ENCODE data around the gene EMP2.
"Not testable (repeated sequence)": the region's sequence is repeated elsewhere in the genome, so short reads cannot be mapped to it uniquely, and the experiment has no call there.

The EMP2 gene

DNA sequence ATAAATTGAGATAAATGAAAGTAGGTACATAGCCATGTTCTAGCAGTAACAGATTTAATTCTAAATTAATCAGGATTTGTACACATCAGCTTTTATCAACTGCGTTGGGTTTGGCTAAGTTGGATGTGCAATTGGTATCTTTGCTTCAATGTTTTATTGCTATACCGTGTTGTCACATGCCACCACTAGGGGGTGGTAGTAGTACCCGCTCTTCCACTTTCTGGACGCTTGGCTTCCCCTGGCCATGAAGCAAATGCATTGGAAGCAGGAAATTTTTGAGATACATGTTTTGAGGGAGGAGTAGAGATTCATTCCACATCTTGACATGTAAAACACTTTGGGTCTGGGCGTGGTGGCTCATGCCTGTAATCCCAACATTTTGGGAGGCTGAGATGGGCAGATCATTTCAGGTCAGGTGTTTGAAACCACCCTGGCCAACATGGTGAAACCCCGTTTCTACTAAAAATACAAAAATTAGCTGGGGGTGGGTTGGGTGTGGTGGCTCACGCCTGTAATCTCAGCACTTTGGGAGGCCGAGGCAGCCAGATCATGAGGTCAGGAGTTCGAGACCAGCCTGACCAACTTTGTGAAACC lies 58.6 kb downstream of the EMP2 start:
- DNase-seq (ENCODE audit: low spot score) = peak; percentile 51

DNA sequence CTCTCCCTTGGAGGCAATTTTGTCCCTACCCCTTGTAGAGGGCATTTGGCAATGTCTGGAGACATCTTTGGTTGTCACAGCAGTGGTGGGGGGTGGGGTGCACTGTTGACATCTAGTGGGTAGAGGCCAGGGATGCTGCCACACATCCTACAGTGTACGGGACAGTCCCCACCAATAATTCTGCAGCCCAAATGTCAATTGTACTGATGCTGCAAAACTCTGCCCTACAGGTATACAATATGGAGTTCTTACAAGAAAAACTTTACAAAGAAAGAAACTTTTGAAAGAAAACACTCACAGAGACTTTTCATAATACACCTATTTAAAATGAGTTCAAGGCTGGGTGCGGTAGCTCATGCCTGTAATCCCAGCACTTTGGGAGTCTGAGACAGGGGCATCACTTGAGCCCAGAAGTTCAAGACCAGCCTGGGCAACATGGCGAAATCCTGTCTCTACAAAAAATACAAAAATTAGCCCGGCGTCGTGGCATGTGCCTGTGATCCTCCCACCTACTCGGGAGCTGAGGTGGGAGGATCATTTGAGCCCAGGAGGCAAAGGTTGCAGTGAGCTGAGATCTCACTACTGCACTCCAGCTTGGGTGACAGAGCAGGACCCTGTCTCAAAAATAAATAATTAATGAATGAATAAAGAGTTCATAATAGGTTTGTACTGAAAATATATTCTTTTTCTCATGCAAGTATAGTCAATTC lies 59.4 kb downstream of the EMP2 start:
- no peak for DNase-seq (ENCODE audit: low spot score)

DNA sequence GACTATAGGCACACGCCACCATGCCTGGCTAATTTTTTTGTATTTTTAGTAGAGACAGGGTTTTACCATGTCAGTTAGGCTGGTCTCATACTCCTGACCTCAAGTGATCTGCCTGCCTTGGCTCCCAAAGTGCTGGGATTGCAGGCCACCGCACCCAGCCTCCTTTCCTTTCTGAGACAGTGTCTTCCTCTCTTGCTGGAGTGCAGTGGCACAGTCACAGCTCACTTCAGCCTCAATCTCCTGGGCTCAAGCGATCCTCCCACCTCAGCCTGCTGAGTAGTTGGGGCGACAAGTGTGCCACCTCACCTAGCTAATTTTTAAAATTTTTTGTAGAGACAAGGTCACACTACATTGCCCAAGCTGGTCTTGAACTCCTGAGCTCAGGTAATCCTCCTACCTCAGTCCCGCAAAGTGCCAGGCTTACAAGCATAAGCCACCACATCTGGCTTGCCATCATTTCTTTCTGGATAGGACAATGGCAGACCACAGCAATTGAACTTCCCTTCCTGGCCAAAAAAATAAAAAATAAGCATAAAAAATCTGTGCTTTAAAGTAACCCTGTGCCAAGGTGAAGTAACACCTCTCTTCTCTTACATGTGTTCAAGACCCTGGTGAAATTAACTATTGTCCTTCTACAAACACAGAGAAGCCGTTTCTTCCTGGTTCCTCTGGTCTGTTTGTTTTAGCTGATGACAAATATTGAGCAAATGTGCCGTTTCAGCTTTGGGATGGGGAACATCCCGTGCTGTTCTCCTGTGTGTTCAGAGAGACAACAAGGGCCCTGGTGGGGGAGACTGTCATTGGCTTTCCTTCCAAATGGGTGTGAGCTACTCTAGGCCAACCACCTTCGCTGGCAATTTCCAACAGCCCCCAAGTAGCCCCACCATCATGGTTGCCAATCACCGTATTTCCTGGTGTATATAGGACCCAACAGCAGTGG lies 60.2 kb downstream of the EMP2 start:
- no peak for DNase-seq (ENCODE audit: low spot score)

DNA sequence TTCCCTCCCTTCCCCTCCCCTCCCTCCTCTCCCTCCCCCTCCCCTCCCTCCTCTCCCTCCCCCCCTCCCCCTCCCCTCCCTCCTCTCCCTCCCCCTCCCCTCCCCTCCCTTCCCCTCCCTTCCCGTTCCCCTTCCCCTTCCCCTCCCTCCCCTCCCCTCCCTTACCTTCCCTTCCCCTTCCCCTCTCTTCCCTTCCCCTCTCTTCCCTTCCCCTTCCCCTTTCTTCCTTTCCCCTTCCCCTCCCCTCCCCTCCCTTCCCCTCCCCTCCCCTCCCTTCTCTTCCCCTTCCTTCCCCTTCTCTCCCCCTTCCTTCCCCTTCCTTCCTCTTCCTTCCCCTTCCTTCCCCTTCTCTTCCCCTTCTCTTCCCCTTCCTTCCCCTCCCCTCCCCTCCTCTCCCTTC lies 61.1 kb downstream of the EMP2 start:
- DNase-seq (ENCODE audit: low spot score) = no peak

DNA sequence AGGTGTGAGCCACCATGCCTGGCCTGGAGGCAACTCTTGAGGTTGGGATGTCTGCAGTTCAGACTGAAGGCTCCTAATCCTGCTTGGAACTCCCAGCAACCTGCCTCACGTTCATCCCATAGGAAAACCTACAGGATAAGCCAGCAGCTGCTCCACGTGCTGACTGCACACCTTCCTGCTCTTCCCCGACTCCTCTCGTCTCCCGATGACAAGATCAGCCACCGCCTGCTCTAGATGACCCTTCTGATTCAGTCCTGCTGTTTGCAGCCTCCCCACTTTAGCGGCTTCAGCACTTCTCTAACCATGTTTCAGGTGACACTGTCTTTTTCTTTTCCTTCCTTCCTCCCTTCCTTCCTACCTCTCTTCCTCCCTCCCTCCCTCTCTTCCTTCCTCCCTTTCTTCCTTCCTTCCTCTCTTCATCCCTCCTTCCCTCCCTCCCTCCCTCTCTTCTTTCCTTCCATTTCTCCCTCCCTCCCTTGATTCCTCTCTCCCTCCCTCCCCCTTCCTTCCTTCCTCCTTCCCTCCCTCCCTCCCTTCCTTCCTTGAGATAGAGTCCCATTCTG lies 61.8 kb downstream of the EMP2 start:
- DNase-seq (ENCODE audit: low spot score) = no peak

DNA sequence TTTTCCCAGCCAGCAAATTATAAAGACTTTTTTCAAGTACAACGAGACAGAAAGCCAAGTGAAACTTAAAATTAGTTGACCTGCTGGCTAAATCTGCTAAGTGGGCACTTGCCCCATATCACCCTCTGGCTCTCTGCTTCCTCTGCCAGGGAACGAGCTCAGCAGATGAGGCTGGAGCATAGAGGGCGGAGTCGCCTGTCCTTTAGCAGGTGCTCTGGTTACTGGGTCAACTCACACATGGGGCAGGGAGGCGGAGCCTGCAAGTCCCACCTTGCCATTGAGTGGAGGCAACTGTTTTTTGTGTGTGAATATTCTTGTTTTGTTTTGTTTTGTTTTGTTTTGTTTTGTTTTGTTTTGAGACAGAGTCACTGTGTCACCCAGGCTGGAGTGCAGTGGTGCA lies 62.5 kb downstream of the EMP2 start:
- DNase-seq (ENCODE audit: low spot score) = no peak

DNA sequence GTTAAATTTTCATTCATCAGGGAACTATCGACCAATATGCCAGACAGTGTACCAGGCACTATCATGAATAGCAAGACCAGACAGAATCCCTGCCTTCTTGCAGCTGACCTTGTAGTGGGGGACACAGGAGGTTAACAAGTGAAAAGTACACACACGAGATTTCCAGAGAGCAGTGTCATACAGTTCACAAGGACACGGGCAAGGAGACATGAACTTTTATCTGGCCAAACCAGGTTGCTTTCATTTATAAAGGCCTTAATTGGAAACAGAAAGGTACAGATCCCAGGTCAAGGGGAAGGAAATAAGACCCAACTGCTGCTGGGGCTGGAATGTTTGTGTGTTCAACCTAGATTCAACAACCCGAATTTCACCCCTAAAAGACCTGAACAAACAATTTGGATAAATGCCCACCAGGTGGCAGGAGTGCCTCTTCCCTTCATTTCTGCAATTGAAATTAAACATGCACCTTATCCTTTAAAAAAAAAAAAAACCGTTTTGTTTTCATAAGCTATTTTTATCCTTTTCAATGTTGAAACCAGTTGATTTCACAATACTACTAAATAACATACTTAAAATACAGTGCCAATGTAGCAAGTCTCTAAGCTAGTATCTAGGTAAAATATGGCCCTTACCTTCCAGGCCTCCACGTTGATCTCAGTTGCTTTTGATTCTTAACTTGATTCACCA lies 65.9 kb downstream of the EMP2 start:
- peak; percentile 50 for DNase-seq (ENCODE audit: low spot score)

DNA sequence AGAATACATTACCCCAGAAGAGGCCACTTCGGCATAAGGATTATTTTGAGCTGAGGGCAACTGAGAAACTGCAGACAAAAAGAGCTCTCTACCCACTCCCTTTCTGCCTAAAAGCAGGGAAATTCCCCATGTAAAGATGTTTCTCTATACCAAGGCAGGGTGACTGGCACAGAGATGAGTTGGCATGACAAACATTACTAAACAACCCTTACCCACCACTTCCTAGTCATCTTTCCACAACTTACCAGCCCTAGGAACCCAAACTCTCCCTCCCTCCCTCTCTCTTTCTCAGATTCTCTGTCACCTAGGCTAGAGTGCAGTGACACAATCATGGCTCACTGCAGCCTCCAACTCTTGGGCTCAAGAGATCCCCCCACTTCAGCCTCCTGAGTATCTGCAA lies 68.6 kb downstream of the EMP2 start:
- DNase-seq (ENCODE audit: low spot score) = no peak

DNA sequence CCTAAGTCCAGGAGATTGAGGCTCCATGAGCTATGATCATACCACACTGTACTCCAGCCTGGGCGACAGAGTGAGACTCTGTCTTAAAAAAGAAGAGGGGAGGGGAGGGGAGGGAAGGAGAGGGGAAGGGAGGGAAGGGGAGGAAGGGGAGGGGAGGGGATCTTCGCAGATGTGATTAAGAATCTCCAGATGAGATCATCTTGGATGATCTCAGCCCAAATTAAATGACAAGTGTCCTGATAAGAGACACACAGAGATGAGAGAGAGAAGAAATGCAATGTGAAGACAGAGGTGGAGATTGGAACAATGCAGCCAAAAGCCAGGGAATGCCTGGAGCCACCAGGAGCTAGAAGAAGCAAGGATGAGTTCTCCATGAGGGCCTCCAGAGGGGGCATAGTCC lies 70.1 kb downstream of the EMP2 start:
- no peak for DNase-seq (ENCODE audit: low spot score)

DNA sequence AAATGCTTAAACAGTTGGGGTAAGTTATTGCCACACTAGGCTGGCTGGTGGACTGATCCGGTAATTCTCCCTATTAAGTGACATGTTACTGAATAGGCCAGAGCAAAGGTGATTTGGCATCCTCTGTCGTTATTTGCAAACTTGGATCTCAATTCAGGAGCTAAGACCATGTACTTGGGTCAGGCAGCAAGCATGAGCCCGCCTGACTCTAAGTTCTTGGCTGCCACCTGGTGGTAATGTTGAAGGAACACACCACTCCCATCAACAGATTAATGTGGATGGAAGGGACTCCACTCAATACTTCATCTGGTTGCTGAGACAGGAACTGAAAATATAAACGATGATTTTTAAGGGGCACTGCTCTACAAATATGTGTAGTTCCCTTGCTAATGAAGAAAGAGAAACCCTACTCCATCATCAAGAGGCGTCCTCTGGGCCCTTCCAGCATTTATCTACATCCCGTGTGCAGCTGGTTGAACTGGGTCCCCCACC lies 70.8 kb downstream of the EMP2 start:
- peak; percentile 76 for DNase-seq (ENCODE audit: low spot score)

DNA sequence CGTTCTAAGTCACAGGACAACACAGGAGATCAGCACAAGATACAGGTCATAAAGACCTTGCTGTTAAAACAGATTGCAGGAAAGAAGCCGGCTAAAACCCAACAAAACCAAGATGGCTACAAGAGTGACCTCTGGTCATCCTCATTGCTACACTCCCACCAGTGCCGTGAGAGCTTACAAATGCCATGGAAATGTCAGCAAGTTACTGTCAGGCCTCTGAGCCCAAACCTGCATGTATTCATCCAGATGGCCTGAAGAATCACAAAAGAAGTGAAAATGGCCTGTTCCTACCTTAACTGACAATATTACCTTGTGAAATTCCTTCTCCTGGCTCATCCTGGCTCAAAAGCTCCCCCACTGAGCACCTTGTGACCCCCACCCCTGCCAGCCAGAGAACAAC lies 75.1 kb downstream of the EMP2 start:
- not testable (repeated sequence) for DNase-seq (ENCODE audit: low spot score)

DNA sequence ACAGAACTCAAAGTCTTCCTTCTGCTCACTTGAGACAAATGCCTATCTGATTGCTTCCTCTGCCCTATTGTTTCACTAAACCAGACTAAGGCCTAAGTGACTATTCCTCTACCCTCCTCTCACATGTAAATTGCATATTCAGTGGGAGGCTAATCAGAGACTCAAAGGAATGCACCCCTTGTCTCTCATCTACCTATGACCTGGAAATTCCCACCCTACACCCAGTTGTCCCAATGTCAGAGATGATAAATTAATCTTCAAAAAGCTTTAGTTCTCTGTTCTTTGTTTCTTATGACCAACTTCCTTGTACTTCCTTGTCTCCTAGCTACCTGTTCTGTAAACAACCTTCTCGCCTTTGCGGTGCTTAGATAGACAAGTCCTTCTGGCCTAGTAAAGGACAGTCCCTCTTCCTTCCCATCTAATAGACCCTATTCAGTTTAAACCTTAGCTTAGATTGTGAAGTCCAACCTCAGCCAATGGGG lies 76.0 kb downstream of the EMP2 start:
- no peak for DNase-seq (ENCODE audit: low spot score)

DNA sequence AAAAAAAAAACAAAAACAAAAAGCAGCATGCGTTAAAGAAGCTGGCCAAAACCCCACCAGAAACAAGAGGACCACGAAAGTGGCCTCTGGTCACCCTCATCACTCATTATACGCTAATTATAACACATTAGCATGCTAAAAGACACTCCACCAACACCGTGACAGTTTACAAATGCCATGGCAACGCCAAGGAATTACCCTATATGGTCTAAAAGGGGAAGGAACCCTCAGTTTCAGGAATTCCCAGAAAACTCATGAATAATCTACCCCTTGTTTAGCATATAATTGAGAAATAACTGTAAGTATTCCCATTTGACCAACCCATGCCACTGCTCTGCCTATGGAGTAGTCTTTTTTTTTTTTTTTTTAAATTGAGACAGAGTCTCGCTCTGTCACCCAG lies 77.6 kb downstream of the EMP2 start:
- no peak for DNase-seq (ENCODE audit: low spot score)

DNA sequence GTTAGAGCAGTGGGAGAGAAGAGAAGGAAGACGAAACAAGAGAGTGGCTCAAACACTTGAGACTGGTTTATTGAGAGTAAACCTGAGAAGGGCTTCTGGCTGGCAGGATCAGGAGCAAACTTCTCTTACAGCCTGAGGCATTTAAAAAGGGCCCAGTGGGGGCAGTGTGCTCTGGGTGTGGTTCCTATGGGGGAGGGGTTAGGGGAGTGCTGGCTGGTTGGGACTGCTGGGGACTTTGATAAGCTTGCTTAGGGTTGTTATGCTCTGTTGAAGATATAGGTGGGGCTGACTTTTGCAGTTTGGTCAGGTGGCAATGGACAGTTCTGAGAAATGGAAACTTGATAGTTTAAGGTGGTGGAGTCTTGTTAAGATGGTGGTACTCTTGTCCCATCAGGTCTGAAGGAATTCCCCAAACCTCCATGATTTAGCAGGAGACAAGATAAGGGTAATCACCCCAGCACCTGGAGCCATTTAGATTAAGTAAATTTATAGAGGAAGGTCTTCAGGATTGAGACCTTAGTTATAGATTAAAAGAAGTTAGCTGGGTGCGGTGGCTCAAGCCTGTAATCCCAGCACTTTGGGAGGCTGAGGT lies 79.3 kb downstream of the EMP2 start:
- no peak for DNase-seq (ENCODE audit: low spot score)

DNA sequence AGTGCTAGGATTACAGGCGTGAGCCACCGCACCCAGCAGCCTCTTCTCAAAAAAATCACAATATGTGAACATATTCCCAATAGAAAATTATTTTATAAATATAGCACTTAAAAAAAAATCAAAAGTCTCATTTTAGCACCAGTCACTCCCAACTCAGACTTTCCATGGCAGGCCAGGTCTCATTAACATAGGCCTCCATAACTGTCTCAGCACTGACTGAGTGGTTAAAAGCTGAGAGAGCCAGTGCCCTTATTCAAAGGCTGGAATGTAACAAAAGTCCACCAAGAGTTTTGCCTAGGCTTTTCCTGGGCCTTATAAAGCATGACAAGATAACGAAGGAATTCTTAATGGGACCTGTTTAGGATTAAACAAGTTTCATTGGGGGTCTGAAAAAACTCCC lies 79.8 kb downstream of the EMP2 start:
- DNase-seq (ENCODE audit: low spot score) = no peak

DNA sequence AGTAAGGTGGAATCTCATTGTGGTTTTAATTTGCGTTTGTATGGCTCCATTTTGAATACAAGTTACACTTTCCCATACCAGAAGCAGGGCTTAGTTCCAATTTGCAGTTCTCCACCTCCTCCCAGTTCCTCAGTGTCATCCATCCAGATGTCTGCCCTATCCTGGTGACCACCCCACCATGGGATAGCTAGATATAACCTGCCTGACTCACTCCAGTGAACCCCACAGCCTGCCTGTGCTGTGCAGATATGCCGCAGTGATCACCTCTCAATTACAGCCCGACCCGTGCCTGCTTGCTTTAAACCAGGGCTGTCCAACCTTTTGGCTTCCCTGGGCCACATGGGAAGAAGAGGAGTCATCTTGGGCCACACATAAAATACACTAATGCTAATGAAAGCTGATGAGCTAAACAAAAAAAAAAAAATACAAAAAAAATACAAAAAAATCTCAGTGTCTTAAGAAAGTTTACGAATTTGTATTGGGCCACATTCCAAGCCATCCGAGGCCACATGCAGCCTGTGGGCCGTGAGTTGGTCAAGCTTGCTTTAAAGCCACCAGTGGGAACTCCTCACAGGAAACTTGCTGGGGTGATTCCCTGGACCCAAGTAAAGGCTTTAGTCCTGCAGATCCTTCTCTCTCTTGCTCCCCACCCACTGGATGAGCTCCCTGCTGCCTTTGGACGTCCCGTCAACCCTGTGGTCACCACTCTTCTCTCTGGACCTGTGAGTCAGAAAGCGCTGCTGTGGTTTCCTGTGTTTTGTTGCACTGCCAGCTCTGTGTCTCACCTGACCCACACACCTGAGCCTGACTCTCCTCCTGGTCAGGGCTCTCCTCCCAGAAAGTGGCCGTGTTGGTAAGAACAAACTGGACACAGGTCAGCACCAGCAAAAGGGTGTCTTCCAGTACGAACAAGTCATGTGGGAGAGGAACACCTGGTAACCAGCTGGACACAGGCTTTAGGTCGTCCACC lies 83.0 kb downstream of the EMP2 start:
- no peak for DNase-seq (ENCODE audit: low spot score)

DNA sequence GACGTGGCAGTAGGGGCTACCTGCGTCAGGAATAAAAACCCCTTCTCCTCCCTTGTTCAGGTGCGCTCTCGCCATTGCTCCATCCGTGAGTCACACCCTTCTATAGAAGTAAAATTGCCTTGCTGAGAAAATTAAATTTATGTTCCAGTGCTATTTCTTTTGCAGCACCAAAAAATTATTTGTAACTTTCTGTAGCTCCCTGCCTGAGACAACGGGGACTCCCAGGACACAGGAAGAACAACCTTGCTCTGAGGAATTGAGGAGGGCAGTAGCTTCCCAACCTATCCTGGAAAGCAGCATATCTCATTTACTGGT lies 85.4 kb downstream of the EMP2 start:
- DNase-seq (ENCODE audit: low spot score) = no peak

DNA sequence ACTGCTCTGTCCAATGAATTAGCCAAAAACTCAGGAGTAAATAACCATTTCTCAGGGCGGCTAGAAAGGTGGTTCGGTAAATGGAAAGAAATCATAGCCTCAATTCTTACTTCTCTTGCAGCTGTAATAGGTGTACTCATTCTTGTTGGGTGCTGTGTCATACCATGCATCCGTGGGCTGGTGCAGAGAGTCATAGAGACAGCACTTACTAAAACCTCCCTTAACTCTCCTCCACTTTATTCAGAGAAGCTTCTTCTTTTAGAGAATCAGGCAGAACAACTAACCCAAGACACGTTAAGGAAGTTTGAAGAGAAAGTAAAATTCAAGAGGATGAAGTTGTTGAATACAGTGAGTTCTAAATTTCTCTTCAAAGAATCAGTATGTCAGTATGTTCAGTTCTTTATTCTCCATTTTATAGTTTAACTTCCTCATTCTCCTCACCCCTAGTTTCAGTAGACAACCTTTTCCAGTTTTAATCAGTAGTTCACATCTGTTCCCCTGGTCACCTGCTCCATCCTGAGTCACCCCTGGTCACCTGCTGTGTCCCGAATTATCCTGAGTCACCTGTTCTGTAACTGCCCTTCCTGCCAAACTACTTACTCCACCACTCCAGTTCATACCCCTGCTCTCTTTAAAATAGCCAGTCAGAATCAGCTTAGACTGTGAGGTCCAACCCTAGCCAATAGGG lies 85.9 kb downstream of the EMP2 start:
- DNase-seq (ENCODE audit: low spot score) = no peak

DNA sequence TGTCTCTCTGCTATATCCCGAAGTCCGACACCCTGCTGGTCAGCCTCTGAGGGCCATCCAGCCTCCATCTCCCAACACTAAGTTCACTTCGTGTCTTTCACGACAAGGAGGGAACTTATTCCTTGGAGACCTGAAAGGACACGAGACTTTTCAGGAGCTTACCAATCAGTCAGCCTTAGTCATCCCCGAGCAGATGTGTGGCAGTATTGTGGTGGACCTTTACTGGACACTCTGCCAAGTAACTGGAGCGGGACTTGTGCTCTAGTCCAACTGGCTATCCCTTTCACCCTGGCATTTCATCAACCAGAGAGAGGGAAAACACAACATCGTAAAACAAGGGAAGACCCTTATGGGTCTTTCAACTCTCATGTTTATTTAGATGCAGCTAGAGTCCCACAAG lies 87.1 kb downstream of the EMP2 start:
- DNase-seq (ENCODE audit: low spot score) = no peak

DNA sequence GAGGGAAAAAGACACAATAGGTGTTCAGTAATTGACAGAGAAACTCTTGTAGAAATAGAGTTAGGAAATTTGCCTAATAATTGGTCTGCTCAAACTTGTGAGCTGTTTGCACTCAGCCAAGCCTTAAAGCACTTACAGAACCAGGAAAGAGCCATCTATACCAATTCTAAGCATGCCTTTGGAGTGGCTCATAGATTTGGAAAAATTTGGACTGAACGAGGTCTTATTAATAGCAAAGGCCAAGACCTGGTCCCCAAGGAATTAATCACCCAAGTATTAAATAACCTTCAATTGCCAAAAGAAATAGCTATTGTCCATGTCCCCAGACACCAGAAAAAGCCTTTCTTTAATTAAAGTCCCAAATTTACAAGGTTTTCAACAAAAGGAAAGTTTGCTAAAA lies 90.3 kb downstream of the EMP2 start:
- no peak for DNase-seq (ENCODE audit: low spot score)
